ENCODE data around the gene TECPR2.
A peak's percentile ranks its signal among the peaks of the same experiment; 100 is the strongest.

TECPR2 gene

DNA sequence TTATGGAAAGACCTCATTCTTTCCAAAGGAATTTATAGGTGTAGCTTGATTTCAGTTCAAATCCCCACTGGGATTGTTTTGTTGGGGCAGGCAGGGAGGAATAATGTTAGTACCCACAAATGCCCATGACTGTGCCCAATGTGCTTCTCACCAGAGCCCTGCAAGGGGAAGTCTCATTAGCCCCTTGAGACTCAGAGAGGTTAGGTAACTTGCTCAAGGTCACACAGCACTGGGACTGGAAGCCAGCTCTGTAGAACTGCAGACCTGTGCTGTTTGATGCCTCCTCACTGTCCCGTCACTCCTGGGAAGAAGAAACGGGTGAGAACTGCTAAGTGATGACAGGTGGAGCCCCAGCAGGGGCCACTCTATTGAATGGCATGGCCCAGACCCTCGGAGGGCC, 138.0 kb downstream of the TECPR2 start:
- ATAC-seq (replicated peaks; ENCODE audit: extremely low read depth, poor library complexity, severe bottlenecking) (peak; percentile 40), DNase-seq (ENCODE audit: low spot score in 2 of 2) (no peak)
- H3K9me3 Mint-ChIP-seq = no peaks in the 10 kb centered on the region

DNA sequence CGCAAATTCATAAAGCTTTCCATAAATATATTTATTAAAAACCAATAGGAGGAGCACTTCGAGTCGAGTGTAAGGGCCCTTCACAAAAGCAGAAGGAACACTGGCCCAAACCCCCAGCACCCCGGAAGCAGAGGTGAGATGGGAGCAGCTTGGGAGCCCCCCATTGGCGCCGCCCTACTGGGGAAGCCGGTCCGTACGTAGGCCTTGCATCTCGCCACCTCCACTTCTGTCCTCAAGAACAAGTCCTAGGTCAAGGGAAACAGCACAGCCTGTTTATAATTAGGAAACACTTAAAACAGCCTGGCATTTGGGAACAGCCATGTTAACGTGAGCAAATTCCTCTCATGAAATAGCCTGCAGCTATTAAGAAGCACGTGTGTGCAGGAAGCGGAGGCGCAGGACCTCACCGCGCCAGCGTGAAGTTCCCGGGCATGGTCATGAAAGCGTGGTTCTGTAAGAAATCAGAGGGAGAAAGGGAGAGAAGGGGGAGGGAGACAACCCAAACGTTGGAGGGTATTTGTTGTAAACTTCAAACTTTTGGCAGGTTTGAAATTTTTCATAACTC, 139.1 kb downstream of the TECPR2 start:
- no peaks in the 10 kb centered on the region for H3K9me3 Mint-ChIP-seq
- no peak for DNase-seq (ENCODE audit: low spot score in 2 of 2)
- no peak overlapping the region for H3K27ac Mint-ChIP-seq (ENCODE audit: low read depth)
- H3K4me1 Mint-ChIP-seq = no peaks in the 10 kb centered on the region
- no peak overlapping the region for H3K4me3 Mint-ChIP-seq
- peaks cover 4% of the 10 kb centered on the region for H3K36me3 Mint-ChIP-seq (ENCODE audit: insufficient read depth)
- no peaks in the 10 kb centered on the region for H3K27me3 Mint-ChIP-seq
- ATAC-seq (replicated peaks; ENCODE audit: extremely low read depth, poor library complexity, severe bottlenecking) = no peak

More for the DNA sequence above, 138.0 kb downstream of the TECPR2 start:
- H3K27me3 Mint-ChIP-seq = no peaks in the 10 kb centered on the region
- H3K4me1 Mint-ChIP-seq = no peaks in the 10 kb centered on the region
- no peak overlapping the region for H3K27ac Mint-ChIP-seq (ENCODE audit: low read depth)
- H3K4me3 Mint-ChIP-seq = no peak overlapping the region
- H3K36me3 Mint-ChIP-seq (ENCODE audit: insufficient read depth) = peaks cover 2% of the 10 kb centered on the region

DNA sequence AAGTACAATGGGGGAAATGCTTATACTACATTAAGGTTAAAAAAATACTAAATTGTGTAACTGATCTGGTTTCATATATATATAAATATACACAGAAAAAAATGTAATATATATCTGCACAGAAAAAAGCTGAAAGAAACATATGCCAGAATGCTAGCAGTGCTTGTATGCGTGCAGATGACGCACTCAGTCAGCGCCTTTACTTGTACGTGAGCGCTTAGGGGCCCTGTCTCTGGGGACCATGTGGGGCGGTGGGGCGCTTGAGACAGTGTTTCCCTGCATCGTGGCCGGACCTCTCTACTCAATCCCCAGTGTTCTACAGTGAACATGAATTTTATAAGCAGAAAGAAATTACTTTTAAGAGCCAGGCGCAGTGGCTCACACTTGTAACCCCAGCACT, 139.8 kb downstream of the TECPR2 start:
- no peak for ATAC-seq (replicated peaks; ENCODE audit: extremely low read depth, poor library complexity, severe bottlenecking)
- H3K9me3 Mint-ChIP-seq = no peaks in the 10 kb centered on the region

DNA sequence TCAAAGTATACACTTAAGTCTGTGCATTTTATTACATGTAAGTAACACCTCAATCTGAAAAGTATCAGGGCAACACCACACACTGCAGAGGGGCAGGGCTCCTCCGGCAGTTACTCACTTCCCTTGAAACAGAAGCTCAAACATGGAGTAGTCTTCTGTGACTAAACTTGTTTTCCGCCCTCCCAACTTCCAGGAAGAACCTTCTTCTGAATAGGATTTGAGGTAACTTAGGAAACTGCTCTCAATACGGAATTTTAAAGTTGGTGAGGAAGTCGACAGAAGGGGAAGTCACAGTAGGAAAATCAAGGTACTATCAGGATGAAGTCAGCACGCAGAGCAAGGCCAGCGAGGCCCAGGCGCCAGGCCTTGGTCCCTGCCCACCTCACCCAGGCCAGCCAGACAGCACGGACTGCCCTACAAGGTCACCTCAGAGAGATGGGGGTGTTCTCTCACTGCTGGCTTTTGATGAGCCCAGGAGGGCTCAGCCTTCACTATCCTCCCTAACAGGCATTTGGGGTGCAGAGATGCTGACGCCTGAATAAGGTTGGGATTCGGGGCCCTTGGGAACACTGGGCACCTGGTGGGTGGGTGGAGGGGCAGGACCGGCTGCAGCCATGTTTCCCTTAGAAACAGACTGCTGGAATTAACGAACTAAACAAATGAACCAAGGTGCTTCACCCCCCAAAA, 141.0 kb downstream of the TECPR2 start:
- DNase-seq (ENCODE audit: low spot score in 2 of 2) = no peak
- H3K9me3 Mint-ChIP-seq = no peaks in the 10 kb centered on the region
- H3K4me1 Mint-ChIP-seq = no peaks in the 10 kb centered on the region
- peaks cover 5% of the 10 kb centered on the region for H3K36me3 Mint-ChIP-seq (ENCODE audit: insufficient read depth)
- H3K27me3 Mint-ChIP-seq = no peaks in the 10 kb centered on the region
- H3K4me3 Mint-ChIP-seq = no peak overlapping the region
- no peak for ATAC-seq (replicated peaks; ENCODE audit: extremely low read depth, poor library complexity, severe bottlenecking)
- H3K27ac Mint-ChIP-seq (ENCODE audit: low read depth) = no peak overlapping the region

More for the DNA sequence above, 139.8 kb downstream of the TECPR2 start:
- DNase-seq (ENCODE audit: low spot score in 2 of 2) = no peak
- H3K4me1 Mint-ChIP-seq = no peaks in the 10 kb centered on the region
- H3K27me3 Mint-ChIP-seq = no peaks in the 10 kb centered on the region
- H3K27ac Mint-ChIP-seq (ENCODE audit: low read depth) = no peak overlapping the region
- H3K4me3 Mint-ChIP-seq = no peak overlapping the region
- peaks cover 4% of the 10 kb centered on the region for H3K36me3 Mint-ChIP-seq (ENCODE audit: insufficient read depth)

DNA sequence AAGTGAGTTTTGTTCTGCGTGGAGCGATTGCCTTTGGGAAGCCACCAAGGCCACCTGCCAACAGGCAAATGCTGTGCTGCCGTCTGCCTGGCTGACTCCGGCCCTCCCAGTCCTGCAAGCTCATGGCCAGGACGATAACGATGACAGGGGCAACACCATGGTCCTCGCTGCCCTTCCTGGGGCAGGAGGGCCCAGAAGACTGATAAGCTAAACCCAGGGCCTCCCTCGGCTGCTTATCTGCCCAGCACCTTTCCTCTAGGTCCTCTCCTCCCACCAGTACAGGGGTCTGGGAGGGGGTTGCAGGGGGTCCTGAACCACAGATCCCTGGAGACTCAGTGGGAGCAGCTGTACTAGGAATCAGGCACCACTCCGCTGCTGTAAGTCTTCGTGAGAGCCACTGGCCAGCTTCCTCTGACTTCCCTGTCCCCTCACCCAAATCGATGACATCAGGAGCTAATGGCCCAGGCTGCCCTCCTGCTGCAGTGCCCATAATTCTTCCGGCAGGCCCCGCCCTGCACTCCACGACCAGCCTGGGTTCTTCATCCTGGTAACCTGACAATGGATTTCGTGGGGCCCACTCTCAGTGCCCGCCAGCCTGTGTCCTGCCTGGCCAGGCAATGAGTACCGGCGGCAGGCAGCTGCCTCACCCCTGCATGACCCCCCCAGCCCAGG, 141.7 kb downstream of the TECPR2 start:
- Mint-ChIP-seq H3K27ac (ENCODE audit: low read depth) (no peak overlapping the region), H3K4me3 (no peak overlapping the region), H3K27me3 (no peaks in the 10 kb centered on the region), H3K9me3 (no peaks in the 10 kb centered on the region), H3K4me1 (no peaks in the 10 kb centered on the region), H3K36me3 (ENCODE audit: insufficient read depth) (peaks cover 5% of the 10 kb centered on the region)
- ATAC-seq (replicated peaks; ENCODE audit: extremely low read depth, poor library complexity, severe bottlenecking) = no peak
- no peak for DNase-seq (ENCODE audit: low spot score in 2 of 2)

DNA sequence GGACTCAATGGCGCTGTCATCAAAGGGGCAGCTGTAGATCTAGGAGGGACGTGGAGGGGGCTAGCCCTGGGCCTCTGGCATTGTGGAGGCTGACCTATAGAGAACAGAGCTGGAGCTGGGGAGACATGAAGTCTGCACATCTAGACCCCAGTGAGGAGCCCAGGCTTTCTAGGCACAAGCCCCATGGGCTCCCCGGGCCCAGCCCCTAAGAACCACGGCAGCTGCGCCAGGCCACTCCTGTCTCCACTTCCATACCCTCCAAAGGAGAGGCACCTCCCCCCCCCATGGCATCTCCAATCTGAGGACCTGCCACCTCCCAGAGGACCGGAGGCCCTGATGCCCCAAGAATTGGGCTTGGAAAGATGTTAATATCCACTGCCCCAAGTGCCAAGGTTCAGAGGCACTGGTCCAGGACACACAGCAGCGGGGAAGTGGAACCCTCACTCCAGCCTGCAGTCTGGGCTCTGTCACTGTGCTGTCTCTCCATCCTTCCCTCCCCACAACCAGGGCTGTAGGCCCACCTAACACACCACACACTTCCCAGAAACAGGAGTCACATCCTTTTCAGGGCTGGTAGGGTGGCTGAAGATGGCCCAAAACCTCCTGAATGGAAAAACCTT, 142.4 kb downstream of the TECPR2 start:
- H3K27ac Mint-ChIP-seq (ENCODE audit: low read depth) = no peak overlapping the region
- H3K4me3 Mint-ChIP-seq = no peak overlapping the region
- peaks cover 6% of the 10 kb centered on the region for H3K36me3 Mint-ChIP-seq (ENCODE audit: insufficient read depth)
- no peaks in the 10 kb centered on the region for H3K9me3 Mint-ChIP-seq
- ATAC-seq (replicated peaks; ENCODE audit: extremely low read depth, poor library complexity, severe bottlenecking) = no peak
- peaks cover 2% of the 10 kb centered on the region for H3K4me1 Mint-ChIP-seq
- no peak for DNase-seq (ENCODE audit: low spot score in 2 of 2)
- H3K27me3 Mint-ChIP-seq = no peaks in the 10 kb centered on the region

DNA sequence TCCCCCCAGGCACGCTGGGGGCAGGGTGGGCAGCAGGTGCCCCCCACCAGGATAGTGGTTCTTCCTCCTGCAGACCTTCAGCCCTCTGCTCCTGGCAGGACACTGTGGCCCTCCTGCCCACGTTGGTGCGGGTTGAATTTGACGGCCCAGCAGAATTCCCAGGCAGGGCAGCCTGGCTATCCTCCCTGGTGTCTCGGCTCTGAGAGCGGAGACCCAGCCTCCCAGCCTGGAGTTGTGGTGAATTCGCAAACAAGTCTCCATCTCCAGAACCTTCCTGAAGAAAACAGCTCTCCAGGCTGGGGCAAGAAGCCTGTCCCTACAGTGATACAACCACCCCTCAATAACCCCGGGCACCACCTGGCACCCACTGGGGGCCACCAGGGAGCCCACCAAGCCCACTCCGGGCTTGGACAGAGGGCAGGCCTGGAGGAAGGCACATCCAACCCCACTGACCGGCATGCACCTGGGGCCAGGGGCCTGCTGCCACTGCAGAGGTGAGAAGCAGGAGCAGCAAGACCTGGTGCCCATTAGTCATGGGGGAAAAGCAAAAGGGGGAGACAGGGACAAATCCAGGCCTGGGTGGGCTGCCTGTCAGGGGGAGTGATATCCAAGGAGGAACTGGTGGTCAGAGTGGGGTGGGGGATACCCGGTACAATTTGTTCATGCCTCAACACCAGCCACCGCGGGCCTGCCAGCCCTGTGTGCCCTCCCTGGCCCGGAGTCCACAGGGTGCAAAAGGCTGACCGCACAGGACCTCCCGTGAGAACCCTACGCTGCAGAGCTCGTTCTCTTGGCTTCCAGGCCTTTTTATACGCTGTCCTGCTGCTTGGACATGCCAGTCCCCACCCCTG, 143.3 kb downstream of the TECPR2 start:
- Mint-ChIP-seq H3K27me3 (no peaks in the 10 kb centered on the region), H3K9me3 (no peaks in the 10 kb centered on the region), H3K4me1 (peaks cover 11% of the 10 kb centered on the region), H3K4me3 (no peak overlapping the region), H3K27ac (ENCODE audit: low read depth) (no peak overlapping the region), H3K36me3 (ENCODE audit: insufficient read depth) (peaks cover 7% of the 10 kb centered on the region)
- ATAC-seq (replicated peaks; ENCODE audit: extremely low read depth, poor library complexity, severe bottlenecking) (no peak), DNase-seq (ENCODE audit: low spot score in 2 of 2) (no peak)

DNA sequence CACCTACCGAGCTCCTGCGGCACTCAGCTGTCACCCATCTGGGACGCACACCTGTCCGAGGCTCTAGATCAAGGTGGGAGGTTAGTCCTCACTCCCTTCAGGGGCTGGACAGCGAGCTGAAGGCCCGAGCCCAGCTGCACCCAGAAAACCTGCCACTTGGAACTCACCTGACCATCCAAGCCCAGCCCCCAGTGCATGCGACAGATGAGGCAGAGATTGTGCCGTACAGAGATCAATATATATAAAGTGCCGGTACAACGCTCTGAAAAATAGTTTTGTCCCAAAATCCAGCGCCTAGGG, 143.8 kb downstream of the TECPR2 start:
- no peak for DNase-seq (ENCODE audit: low spot score in 2 of 2)
- Mint-ChIP-seq H3K4me3 (peak overlapping the region; percentile 48), H3K36me3 (ENCODE audit: insufficient read depth) (peaks cover 7% of the 10 kb centered on the region), H3K27me3 (no peaks in the 10 kb centered on the region), H3K27ac (ENCODE audit: low read depth) (no peak overlapping the region), H3K4me1 (peaks cover 11% of the 10 kb centered on the region), H3K9me3 (no peaks in the 10 kb centered on the region)
- no peak for ATAC-seq (replicated peaks; ENCODE audit: extremely low read depth, poor library complexity, severe bottlenecking)

DNA sequence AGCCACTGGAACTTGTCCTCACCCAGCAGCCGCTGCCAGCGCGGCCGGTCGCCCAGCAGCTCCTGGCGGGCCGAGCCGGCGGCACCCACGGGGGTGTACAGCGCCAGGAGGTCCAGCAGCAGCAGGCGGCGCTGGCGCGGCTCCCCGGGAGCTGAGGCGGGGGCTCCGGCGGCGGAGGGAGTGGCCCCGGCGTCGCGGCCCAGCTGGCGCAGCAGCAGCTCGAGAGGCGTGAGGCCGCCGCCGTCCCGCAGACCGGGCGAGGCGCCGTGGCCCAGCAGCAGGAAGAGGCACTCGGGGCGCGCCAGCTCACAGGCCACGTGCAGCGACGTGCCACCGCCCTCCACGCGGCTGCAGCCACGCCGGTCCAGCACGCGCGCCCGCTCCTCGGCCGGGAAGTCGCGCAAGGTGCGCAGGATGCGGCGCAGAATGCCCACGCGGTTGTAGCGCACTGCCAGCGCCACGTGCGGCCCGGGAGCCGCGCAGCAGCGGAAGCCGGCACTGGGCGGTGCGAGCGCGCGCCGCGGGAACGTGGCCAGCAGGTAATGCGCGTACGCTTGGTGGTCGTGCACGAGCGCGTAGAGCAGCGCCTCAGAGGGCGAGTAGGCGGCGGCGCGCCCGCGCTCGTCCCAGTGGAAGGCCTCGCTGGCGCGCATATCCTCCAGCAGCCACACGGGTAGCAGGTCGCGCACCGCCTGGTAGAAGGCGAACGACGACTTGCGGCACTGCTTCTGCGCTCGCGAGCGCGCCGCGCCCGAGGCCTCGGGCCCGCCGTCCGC, 144.5 kb downstream of the TECPR2 start:
- ATAC-seq (replicated peaks; ENCODE audit: extremely low read depth, poor library complexity, severe bottlenecking) (no peak), DNase-seq (ENCODE audit: low spot score in 2 of 2) (no peak)
- Mint-ChIP-seq H3K4me1 (peaks cover 11% of the 10 kb centered on the region), H3K9me3 (no peaks in the 10 kb centered on the region), H3K4me3 (peak overlapping the region; percentile 48), H3K27me3 (no peaks in the 10 kb centered on the region), H3K27ac (ENCODE audit: low read depth) (no peak overlapping the region), H3K36me3 (ENCODE audit: insufficient read depth) (peaks cover 7% of the 10 kb centered on the region)

DNA sequence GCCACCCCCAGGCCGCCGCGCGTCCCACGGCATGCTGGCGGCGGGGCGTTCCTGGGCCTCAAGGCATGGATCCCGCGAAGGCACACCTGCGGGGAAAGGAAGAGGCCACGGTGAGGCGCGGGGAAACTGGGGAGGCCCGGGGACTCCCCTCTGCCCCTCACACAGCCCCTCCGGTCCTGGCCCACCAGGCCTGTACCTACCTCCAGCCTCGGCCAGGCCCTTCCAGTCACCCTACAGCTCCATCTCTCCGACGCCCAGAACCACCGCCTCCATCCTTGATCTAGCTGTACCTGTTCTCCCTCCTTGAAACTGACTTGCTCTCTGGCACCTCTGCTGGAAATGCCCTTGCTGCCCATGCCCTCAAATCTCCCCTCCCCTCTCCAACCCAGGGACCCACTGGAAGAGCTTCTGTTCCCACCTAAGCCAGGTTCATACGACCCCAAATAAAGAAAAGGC, 145.1 kb downstream of the TECPR2 start:
- Mint-ChIP-seq H3K4me1 (peaks cover 11% of the 10 kb centered on the region), H3K4me3 (peak overlapping the region; percentile 68), H3K27me3 (no peaks in the 10 kb centered on the region), H3K27ac (ENCODE audit: low read depth) (no peak overlapping the region), H3K9me3 (no peaks in the 10 kb centered on the region), H3K36me3 (ENCODE audit: insufficient read depth) (peaks cover 7% of the 10 kb centered on the region)
- DNase-seq (ENCODE audit: low spot score in 2 of 2) (no peak), ATAC-seq (replicated peaks; ENCODE audit: extremely low read depth, poor library complexity, severe bottlenecking) (no peak)

DNA sequence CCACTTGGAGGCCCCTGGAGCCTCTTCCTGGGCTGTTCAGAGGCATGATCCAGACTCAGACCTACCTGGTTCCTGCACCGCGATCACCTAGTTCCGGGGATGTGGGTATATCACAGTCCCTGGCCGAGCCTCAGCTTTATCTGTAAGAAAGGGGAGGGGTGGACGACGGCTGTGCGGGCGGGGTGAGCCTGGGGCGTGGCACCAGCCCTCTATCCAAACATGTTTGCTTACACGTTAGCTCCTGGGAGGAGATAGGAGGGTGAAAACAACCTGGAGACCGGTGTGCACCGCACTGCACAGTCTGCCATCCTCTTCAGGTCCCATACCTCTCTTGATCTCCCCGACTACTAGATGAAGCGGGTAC, 145.7 kb downstream of the TECPR2 start:
- ATAC-seq (replicated peaks; ENCODE audit: extremely low read depth, poor library complexity, severe bottlenecking) = no peak
- Mint-ChIP-seq H3K27ac (ENCODE audit: low read depth) (peak overlapping the region; percentile 38), H3K4me1 (peaks cover 11% of the 10 kb centered on the region), H3K27me3 (no peaks in the 10 kb centered on the region), H3K4me3 (peak overlapping the region; percentile 68), H3K36me3 (ENCODE audit: insufficient read depth) (peaks cover 7% of the 10 kb centered on the region), H3K9me3 (no peaks in the 10 kb centered on the region)
- DNase-seq (ENCODE audit: low spot score in 2 of 2) = no peak
